ENCODE data around the gene IQGAP3.

DNA sequence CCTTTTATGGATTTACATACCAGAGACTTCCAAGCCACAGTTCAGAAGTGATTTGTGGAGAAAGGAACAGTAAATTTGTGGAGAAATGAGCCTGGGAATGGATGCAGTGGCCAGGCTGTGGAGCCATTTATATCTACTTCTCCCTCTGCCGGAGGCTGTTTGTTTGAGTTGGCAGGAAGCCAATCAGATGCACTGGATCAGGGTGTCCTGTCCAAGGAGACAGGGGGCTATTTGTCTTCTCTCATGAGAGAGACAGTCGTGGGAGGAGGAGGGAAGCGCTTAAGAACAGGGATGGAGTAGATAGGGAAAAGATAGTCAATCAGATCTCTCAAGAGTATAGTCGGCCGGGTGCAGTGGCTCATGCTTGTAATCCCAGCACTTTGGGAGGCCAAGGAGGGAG lies 44.1 kb upstream of the IQGAP3 start:
- TF ChIP-seq, protein P1, sequence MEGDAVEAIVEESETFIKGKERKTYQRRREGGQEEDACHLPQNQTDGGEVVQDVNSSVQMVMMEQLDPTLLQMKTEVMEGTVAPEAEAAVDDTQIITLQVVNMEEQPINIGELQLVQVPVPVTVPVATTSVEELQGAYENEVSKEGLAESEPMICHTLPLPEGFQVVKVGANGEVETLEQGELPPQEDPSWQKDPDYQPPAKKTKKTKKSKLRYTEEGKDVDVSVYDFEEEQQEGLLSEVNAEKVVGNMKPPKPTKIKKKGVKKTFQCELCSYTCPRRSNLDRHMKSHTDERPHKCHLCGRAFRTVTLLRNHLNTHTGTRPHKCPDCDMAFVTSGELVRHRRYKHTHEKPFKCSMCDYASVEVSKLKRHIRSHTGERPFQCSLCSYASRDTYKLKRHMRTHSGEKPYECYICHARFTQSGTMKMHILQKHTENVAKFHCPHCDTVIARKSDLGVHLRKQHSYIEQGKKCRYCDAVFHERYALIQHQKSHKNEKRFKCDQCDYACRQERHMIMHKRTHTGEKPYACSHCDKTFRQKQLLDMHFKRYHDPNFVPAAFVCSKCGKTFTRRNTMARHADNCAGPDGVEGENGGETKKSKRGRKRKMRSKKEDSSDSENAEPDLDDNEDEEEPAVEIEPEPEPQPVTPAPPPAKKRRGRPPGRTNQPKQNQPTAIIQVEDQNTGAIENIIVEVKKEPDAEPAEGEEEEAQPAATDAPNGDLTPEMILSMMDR (IDR thresholded peaks at IDR 0.05), result peak in 1 of 4 experiments; percentile 13
- peak; percentile 46 to 76 (median 72) for TF ChIP-seq POLR2AphosphoS5 (IDR thresholded peaks at IDR 0.05)
- TF ChIP-seq EP300 (IDR thresholded peaks at IDR 0.05), result peak in 3 of 4 donors; percentile 43 to 61 (median 47)

Measured in sigmoid colon (tissue), 4 donors.